ENCODE results near the gene VAX1.
A peak's percentile ranks its signal among the peaks of the same experiment; 100 is the strongest.

Gene VAX1

GRCh38 chr10:117170244-117170643 is 32.2 kb upstream of the VAX1 start:
- no peaks in the 10 kb centered on the region for H3F3A ChIP-seq (ENCODE audit: low read depth)
- H2AFZ ChIP-seq (ENCODE audit: low read length), result peak overlapping the region; percentile 59
- no peaks in the 10 kb centered on the region for H3K27me3 ChIP-seq (ENCODE audit: insufficient read depth, low read length, poor library complexity, severe bottlenecking)
- H3K4me2 ChIP-seq (ENCODE audit: low read depth, low read length, poor library complexity, severe bottlenecking), result no peak overlapping the region
- H3K9me3 ChIP-seq (ENCODE audit: insufficient read depth, low read depth, low read length), result no peaks in the 10 kb centered on the region
- H3K4me1 ChIP-seq (ENCODE audit: insufficient read depth, low read length, poor library complexity, severe bottlenecking), result peaks cover 7% of the 10 kb centered on the region
- no peaks in the 10 kb centered on the region for H3K36me3 ChIP-seq (ENCODE audit: insufficient read depth, low read length)
- TF ChIP-seq EZH2phosphoT487 (IDR thresholded peaks at IDR 0.05; ENCODE audit: borderline replicate concordance) (no peak), CTCF (conservative IDR thresholded peaks at IDR 0.05; ENCODE audit: low read length) (no peak)
- H3K4me3 ChIP-seq (ENCODE audit: low read length, poor library complexity, severe bottlenecking), result no peak overlapping the region
- H3K9ac ChIP-seq (ENCODE audit: low read depth, low read length, poor library complexity, severe bottlenecking), result no peak overlapping the region
- H3K9me2 ChIP-seq (replicated peaks; ENCODE audit: low read depth, low read length), result no peaks in the 10 kb centered on the region
- no peaks in the 10 kb centered on the region for H4K20me1 ChIP-seq (ENCODE audit: insufficient read depth, low read length, poor library complexity, severe bottlenecking)
- no peaks in the 10 kb centered on the region for H3K79me2 ChIP-seq (ENCODE audit: insufficient read depth, low read length)

DNA sequence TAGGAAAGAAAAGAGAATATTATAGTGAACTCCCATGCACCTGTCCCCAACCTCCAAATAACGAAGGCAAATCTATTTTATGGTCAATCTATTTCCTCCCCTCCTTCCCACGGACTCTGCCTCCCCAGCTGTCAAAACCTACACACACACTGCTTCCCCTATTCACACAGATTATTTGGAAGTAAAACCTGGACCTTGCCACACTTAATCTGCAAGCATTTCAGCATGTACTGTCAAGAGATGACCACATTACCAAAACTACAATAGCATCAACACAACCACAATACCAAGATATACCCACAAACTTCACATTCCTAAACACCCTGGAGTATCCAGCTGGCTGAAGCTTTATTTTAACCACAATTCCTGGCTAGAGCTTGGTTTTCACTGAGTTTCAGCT is 31.4 kb upstream of the VAX1 start:
- Histone ChIP-seq H3K9me2 (replicated peaks; ENCODE audit: low read depth, low read length) (no peaks in the 10 kb centered on the region), H3K4me2 (ENCODE audit: low read depth, low read length, poor library complexity, severe bottlenecking) (no peak overlapping the region), H4K20me1 (ENCODE audit: insufficient read depth, low read length, poor library complexity, severe bottlenecking) (no peaks in the 10 kb centered on the region), H3K9me3 (ENCODE audit: insufficient read depth, low read depth, low read length) (no peaks in the 10 kb centered on the region), H2AFZ (ENCODE audit: low read length) (0 out of 2 replicates have a peak overlapping the region, but pooled peaks have one; percentile 56), H3K4me3 (ENCODE audit: low read length, poor library complexity, severe bottlenecking) (no peak overlapping the region), H3K27me3 (ENCODE audit: insufficient read depth, low read length, poor library complexity, severe bottlenecking) (no peaks in the 10 kb centered on the region), H3K36me3 (ENCODE audit: insufficient read depth, low read length) (no peaks in the 10 kb centered on the region), H3K9ac (ENCODE audit: low read depth, low read length, poor library complexity, severe bottlenecking) (no peak overlapping the region), H3F3A (ENCODE audit: low read depth) (no peaks in the 10 kb centered on the region), H3K4me1 (ENCODE audit: insufficient read depth, low read length, poor library complexity, severe bottlenecking) (peaks cover 5% of the 10 kb centered on the region), H3K79me2 (ENCODE audit: insufficient read depth, low read length) (no peaks in the 10 kb centered on the region)
- no peak for TF ChIP-seq EZH2phosphoT487 (IDR thresholded peaks at IDR 0.05; ENCODE audit: borderline replicate concordance)

GRCh38 chr10:117168729-117169128 is 30.7 kb upstream of the VAX1 start:
- Histone ChIP-seq H3K4me3 (ENCODE audit: low read length, poor library complexity, severe bottlenecking) (no peak overlapping the region), H3K36me3 (ENCODE audit: insufficient read depth, low read length) (no peaks in the 10 kb centered on the region), H3K4me2 (ENCODE audit: low read depth, low read length, poor library complexity, severe bottlenecking) (no peak overlapping the region), H4K20me1 (ENCODE audit: insufficient read depth, low read length, poor library complexity, severe bottlenecking) (no peaks in the 10 kb centered on the region), H3K9me3 (ENCODE audit: insufficient read depth, low read depth, low read length) (no peaks in the 10 kb centered on the region), H3K79me2 (ENCODE audit: insufficient read depth, low read length) (no peaks in the 10 kb centered on the region), H3F3A (ENCODE audit: low read depth) (no peaks in the 10 kb centered on the region), H3K9me2 (replicated peaks; ENCODE audit: low read depth, low read length) (no peaks in the 10 kb centered on the region), H3K27me3 (ENCODE audit: insufficient read depth, low read length, poor library complexity, severe bottlenecking) (no peaks in the 10 kb centered on the region), H3K4me1 (ENCODE audit: insufficient read depth, low read length, poor library complexity, severe bottlenecking) (no peaks in the 10 kb centered on the region), H3K9ac (ENCODE audit: low read depth, low read length, poor library complexity, severe bottlenecking) (no peak overlapping the region), H2AFZ (ENCODE audit: low read length) (no peak overlapping the region)
- TF ChIP-seq CTCF (conservative IDR thresholded peaks at IDR 0.05; ENCODE audit: low read length) (no peak), EZH2phosphoT487 (IDR thresholded peaks at IDR 0.05; ENCODE audit: borderline replicate concordance) (no peak)

All from Loucy (cell line).